HEK293 (cell line): ENCODE results near the gene BCKDHB.

ENCODE experiments used
- CTCF ChIP-seq: fragments of 450-650 bp; formaldehyde crosslinking; IDR thresholded peaks from 2 replicates; pipeline ENCODE4 v1.5.1; 2016; ENCODE audit warnings: missing biosample characterization, missing genetic modification characterization
- PRDM4 ChIP-seq: fragments of 450-650 bp; formaldehyde crosslinking; IDR thresholded peaks from 2 replicates; pipeline ENCODE4 v1.5.1; 2017; ENCODE audit warnings: missing biosample characterization, missing genetic modification characterization
- ZBTB20 ChIP-seq: fragments of 450-650 bp; formaldehyde crosslinking; IDR thresholded peaks from 2 replicates; pipeline ENCODE4 v1.5.1; 2016; ENCODE audit warnings: missing biosample characterization, missing genetic modification characterization
- ZNF274 ChIP-seq, 2 experiments: fragments of 200-500 bp in 1 of 2; fragments of 450-650 bp in 1 of 2; sonication (Bioruptor generic) in 1 of 2; formaldehyde crosslinking in 1 of 2; IDR thresholded peaks; 2 replicates each; pipeline versions ENCODE4 v1.5.1 to v1.6.1; 2014 to 2016; ENCODE audit warnings: borderline replicate concordance in 1 of 2, inconsistent platforms in 1 of 2, low read length in 1 of 2, missing biosample characterization in 1 of 2, missing genetic modification characterization in 1 of 2
- ZNF280C ChIP-seq: fragments of 450-650 bp; formaldehyde crosslinking; IDR thresholded peaks from 2 replicates; pipeline ENCODE4 v1.5.1; 2016; ENCODE audit warnings: missing biosample characterization, missing genetic modification characterization
- ZNF555 ChIP-seq: fragments of 450-650 bp; formaldehyde crosslinking; conservative IDR thresholded peaks from 2 replicates; pipeline ENCODE4 v1.5.1; 2017; ENCODE audit warnings: missing biosample characterization, mild to moderate bottlenecking, missing genetic modification characterization, inconsistent platforms
- ZNF629 ChIP-seq: fragments of 450-650 bp; formaldehyde crosslinking; IDR thresholded peaks from 2 replicates; pipeline ENCODE4 v1.5.1; 2017; ENCODE audit warnings: missing biosample characterization, missing genetic modification characterization

- TF ChIP-seq CTCF (tag by site-specific recombination) (no peak), PRDM4 (no peak), ZNF280C (tag by site-specific recombination) (no peak), ZNF555 (tag by site-specific recombination) (no peak), ZBTB20 (tag by site-specific recombination) (no peak), ZNF629 (tag by site-specific recombination) (no peak), ZNF274 (IDR thresholded peaks at IDR 0.05; ENCODE audit: low read length) (no peak), ZNF274 (tag by site-specific recombination; IDR thresholded peaks at IDR 0.05; ENCODE audit: borderline replicate concordance) (no peak)
Measured at GRCh38 chr6:80233958-80234357, 127.5 kb downstream of the BCKDHB start.
